GM18867 (cell line): ENCODE data around the gene ZMYND15.

Experiments used
- ATAC-seq: cut with Tn5 transposase; IDR thresholded peaks from one replicate; pipeline ENCODE4 v1.9.1; 2021; ENCODE audit warnings: mild to moderate bottlenecking, moderate library complexity; ENCODE audit not compliant: unreplicated experiment

Gene ZMYND15

GRCh38 chr17:4715063-4715744 is 24.4 kb upstream of the ZMYND15 start:
- no peak for ATAC-seq

- no peak for ATAC-seq
These were observed 23.6 kb upstream of the ZMYND15 start for GRCh38 chr17:4716081-4716480.

DNA sequence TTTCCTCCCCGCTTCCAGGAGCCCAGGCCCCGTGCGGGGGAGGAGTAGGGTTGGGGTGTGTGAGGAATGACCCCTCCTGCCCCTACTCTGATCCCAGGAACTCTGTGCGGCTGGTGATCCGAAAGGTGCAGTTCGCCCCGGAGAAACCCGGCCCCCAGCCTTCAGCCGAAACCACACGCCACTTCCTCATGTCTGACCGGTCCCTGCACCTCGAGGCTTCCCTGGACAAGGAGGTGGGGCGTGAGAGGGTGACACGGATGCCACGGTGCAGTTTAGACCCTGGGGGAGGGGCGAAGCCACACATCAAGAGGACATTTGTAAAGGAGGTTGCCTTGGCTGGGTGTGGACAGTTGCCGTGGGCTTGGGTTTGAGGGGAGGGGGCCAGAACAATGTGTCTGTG is 21.8 kb upstream of the ZMYND15 start:
- ATAC-seq: no peak

- no peak for ATAC-seq
These were observed 21.4 kb upstream of the ZMYND15 start for GRCh38 chr17:4718276-4718675.

- no peak for ATAC-seq
These were observed 20.5 kb upstream of the ZMYND15 start for GRCh38 chr17:4719146-4719545.

GRCh38 chr17:4719684-4720221 is 19.9 kb upstream of the ZMYND15 start:
- no peak for ATAC-seq

DNA sequence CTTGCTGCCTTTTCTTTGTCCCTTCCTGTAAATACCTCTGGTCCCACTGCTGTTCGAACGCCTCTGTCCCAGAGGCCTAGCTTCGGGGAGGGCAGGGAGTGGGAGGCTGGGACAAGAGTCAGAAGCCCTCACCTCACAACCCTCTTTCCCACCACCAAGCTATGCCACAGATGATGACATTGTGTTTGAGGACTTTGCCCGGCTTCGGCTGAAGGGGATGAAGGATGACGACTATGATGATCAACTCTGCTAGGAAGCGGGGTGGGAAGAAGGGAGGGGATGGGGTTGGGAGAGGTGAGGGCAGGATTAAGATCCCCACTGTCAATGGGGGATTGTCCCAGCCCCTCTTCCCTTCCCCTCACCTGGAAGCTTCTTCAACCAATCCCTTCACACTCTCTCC is 18.8 kb upstream of the ZMYND15 start:
- no peak for ATAC-seq

DNA sequence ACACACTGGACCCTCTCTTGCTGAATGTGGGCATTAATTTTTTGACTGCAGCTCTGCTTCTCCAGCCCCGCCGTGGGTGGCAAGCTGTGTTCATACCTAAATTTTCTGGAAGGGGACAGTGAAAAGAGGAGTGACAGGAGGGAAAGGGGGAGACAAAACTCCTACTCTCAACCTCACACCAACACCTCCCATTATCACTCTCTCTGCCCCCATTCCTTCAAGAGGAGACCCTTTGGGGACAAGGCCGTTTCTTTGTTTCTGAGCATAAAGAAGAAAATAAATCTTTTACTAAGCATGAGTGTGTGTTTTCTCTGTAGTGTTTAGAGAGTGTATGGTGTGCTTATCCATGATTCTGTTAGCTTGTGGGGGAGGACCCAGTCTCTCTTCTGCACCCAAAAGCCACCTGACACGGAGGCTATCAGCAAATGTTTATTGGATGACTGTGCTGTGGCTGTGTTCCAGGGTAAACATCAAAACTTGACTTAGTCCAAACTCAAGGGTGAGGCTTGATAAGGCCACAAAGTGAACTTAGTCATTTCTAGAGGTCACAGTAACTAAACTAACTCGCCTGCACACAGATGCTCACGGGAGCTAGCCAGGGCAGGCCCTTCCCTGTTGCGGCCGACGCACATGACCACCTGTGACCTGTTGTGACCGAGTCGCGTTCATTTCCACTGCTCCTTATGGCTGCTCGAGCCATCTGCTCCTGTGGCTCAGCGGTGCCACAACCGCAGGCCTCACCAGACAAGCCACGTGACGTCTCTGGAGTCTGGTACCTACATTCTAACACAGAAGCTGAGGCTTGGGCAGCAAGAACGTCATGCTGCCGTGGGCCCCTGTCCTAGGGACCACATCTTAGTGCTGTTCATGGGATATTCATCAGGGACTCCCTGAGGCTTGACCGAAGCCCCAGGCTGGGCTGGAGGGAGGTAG is 18.2 kb upstream of the ZMYND15 start:
- ATAC-seq: peak; percentile 75

- ATAC-seq: no peak
These were observed 16.9 kb upstream of the ZMYND15 start for GRCh38 chr17:4722678-4723240.

GRCh38 chr17:4724650-4725049 is 15.0 kb upstream of the ZMYND15 start:
- ATAC-seq: no peak

- ATAC-seq: no peak
These were observed 13.9 kb upstream of the ZMYND15 start for GRCh38 chr17:4725646-4726310.

DNA sequence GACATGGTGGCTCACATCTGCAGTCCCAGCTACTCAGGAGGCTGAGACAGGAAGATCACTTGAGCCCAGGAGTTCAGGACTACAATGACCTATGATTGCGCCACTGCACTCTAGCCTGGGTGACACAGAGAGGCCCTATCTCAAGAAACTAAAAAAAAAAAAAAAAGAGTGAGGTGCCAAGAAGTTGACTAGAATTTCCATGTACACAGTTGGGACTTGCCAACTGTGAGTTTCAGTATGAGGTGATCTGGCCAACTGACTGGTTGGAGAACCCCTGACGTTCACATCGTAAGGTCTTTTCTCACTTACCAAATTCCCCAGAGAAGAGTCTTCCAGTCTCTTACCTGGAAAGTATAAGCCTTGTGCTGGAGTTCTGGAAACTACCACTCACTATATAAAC is 11.5 kb upstream of the ZMYND15 start:
- no peak for ATAC-seq

GRCh38 chr17:4733073-4733531 is 6.5 kb upstream of the ZMYND15 start:
- peak; percentile 30 for ATAC-seq

DNA sequence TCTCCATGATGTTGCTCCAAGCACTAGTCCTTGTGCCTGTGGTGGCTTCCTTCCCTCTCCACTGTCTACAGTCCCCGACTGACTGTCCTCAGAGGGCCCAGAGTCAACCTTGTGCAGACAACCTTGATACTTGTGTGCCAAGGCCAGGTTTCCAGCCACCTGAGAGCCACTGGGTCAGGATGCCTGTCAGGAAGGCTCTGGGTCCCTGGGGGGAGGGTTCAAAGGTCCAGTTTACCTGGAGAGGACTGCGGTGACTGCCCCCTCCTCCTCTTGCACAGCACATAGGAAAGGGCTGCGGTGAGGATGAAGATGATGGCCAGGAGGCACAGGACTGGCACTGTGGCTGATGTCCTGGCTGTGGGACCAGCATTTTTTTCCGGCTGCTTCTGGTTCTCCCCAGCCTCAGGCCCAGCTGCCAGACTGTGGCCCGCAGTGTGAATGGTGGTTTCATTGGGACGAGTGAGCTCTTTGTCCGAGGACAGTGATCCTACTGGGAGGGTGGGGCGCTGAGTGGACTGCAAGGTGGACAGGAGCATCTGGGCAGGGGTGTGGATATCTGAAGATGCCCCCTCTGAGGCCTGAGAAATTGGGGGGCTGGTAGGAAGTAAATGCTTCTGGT is 4.7 kb upstream of the ZMYND15 start:
- no peak for ATAC-seq

DNA sequence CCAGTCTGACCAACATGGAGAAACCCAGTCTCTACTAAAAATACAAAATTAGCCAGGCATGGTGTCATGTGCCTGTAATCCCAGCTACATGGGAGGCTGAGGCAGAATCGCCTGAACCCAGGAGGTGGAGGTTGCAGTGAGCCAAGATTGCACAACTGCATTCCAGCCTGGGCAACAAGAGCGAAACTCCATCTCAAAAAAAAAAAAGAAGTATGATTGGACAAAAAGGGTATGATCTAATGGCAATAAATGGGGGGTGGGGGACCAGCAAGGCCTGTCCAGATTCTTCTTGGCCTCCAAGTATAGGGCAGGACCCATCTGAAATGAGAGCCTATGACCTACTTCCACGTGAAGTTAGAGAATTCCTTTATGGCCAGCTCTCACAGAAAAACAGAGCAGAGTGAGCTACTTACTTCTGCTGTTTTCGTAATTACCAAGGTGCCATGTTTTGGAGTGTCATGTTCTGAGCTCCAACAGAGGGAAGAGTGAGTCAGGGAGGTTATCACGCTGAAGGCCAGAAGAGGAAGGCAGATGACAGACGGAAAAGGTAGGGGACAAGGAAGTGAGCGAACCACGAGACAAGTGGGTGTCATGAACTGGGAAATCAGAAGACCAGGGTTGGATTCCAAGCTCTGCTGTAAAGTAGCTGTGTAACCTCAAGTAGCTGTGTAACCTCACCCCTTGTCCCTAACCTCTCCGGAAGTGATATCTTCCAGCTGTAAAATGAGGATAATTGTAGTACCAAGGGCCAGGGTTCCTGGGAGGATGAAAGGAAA is 3.6 kb upstream of the ZMYND15 start:
- no peak for ATAC-seq

GRCh38 chr17:4738136-4739121 is 1.2 kb upstream of the ZMYND15 start:
- ATAC-seq: no peak

DNA sequence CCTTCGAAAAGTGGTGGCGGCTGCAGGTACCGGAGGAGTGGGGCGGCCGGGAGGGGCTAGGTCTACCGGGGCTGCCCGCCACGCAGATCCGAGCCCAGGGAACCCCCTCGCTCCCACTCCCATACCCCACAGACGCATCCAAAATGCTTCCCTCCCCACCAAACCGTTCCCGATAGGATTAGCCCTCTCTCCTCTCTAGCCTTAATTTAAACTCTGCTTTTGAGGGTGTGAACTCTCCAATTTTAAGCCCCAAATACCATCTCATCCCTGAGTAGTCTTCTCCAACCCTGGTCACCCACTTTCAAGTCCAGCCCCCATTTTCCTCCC is 355 bp downstream of the ZMYND15 start:
- no peak for ATAC-seq

GRCh38 chr17:4740584-4740983 is 951 bp downstream of the ZMYND15 start:
- no peak for ATAC-seq

DNA sequence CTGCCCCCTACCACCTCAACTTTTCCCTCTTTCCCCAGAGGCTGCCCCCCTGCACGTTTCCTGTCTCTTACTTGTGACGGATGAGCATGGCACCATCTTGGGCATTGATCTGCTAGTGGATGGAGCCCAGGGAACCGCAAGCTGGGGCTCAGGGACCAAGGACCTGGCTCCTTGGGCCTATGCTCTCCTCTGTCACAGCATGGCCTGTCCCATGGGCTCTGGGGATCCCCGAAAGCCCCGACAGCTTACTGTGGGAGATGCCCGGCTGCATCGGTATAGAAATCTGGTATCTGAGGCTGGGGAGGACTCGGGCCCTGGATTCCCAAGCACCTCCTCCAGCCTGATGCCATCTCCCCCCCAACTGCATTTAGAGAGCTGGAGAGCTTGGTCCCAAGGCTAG is 1.9 kb downstream of the ZMYND15 start:
- ATAC-seq: no peak
